Stimulated activated CD4-positive, alpha-beta T cell treated with anti-CD3 and anti-CD28 coated beads, TNF-alpha, amount 100 ng/mL, for 4 hours (primary cell): ENCODE data around the gene SLCO6A1.
"Not testable (repeated sequence)": the region's sequence is repeated elsewhere in the genome, so short reads cannot be mapped to it uniquely, and the experiment has no call there.

Experiments
- DNase-seq, 3 experiments: peaks; one replicate each; pipeline ENCODE4 v3.0.0-alpha.2; 2020; ENCODE audit warnings: low read depth in 3 of 3

The SLCO6A1 gene

GRCh38 chr5:102498271-102499034, at the start of gene SLCO6A1:
Gene SLCO6A1, minus strand, starts transcription at chr5:102499001. Its CDS starts 157 bp downstream, at chr5:102498844.
- DNase-seq = no peak

GRCh38 chr5:102547141-102548035, 48.6 kb upstream of the SLCO6A1 start:
- no peak for DNase-seq

GRCh38 chr5:102545175-102545574, 46.4 kb upstream of the SLCO6A1 start:
- no peak for DNase-seq

GRCh38 chr5:102542057-102542456, 43.3 kb upstream of the SLCO6A1 start:
- DNase-seq = no peak

GRCh38 chr5:102539996-102540728, 41.4 kb upstream of the SLCO6A1 start:
- DNase-seq = no peak

- DNase-seq = no peak
These were observed 40.8 kb upstream of the SLCO6A1 start for GRCh38 chr5:102539562-102539961.

- no peak for DNase-seq
These were observed 38.2 kb upstream of the SLCO6A1 start for GRCh38 chr5:102537011-102537410.

GRCh38 chr5:102536323-102536928, 37.6 kb upstream of the SLCO6A1 start:
- DNase-seq = no peak

GRCh38 chr5:102532123-102532522, 33.3 kb upstream of the SLCO6A1 start:
- DNase-seq = no peak

GRCh38 chr5:102531506-102531905, 32.7 kb upstream of the SLCO6A1 start:
- no peak for DNase-seq

GRCh38 chr5:102529447-102529846, 30.6 kb upstream of the SLCO6A1 start:
- DNase-seq = no peak

- DNase-seq = no peak
These were observed 30.2 kb upstream of the SLCO6A1 start for GRCh38 chr5:102529031-102529430.

- no peak for DNase-seq
These were observed 29.8 kb upstream of the SLCO6A1 start for GRCh38 chr5:102528600-102528999.

GRCh38 chr5:102527547-102527946, 28.7 kb upstream of the SLCO6A1 start:
- DNase-seq = no peak

GRCh38 chr5:102523541-102524175, 24.9 kb upstream of the SLCO6A1 start:
- DNase-seq = no peak

GRCh38 chr5:102511666-102512065, 12.9 kb upstream of the SLCO6A1 start:
- DNase-seq = no peak

- not testable (repeated sequence) for DNase-seq
These were observed 7.4 kb downstream of the SLCO6A1 start for GRCh38 chr5:102491261-102491914.

- DNase-seq = no peak
These were observed 15.1 kb downstream of the SLCO6A1 start for GRCh38 chr5:102483736-102484135.

GRCh38 chr5:102481054-102481715, 17.6 kb downstream of the SLCO6A1 start:
- DNase-seq = no peak

- no peak for DNase-seq
These were observed 45.1 kb downstream of the SLCO6A1 start for GRCh38 chr5:102453716-102454115.
